Measurements from ENCODE around the gene PLXNB3. TPM values are rescaled to one million over a fixed set of nuclear protein-coding genes. Genes with fewer than 3 reads are reported as not detected.

PLXNB3 gene
- total RNA-seq, 1 experiment from 2014 or later, result 0.16 TPM

DNA sequence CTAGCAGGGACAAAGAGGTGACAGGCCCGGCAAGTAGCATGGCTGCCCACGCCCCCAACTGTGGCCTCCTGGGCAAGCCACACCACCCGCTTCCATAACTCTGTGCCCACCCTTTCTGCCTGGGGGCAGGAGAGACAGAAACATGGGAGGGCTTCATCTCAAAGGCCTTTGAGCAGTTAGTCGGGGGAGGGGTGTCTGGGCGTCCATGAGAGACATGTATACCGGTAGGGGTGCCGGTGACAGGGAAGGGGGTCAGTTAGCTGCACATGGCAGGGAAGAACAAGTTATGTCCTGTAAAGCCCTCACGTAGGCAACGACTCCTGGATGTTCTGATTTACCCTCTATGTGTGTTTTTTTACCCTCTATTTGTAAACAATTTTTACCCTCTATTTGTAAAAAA is 57.0 kb downstream of the PLXNB3 start:
- H3K4me1 Mint-ChIP-seq (ENCODE audit: low read depth, unreplicated experiment), result no peaks in the 10 kb centered on the region
- H3K4me3 Mint-ChIP-seq (ENCODE audit: unreplicated experiment), result no peak overlapping the region
- Histone ChIP-seq H3K4me3 (ENCODE audit: low read depth, low read length) (no peak overlapping the region), H3K27me3 (replicated peaks; ENCODE audit: control insufficient read depth, insufficient read depth, low read length) (no peaks in the 10 kb centered on the region), H3K4me1 (no peaks in the 10 kb centered on the region), H3K36me3 (ENCODE audit: control insufficient read depth, insufficient read depth, low read length) (no peaks in the 10 kb centered on the region), H3K9me3 (no peaks in the 10 kb centered on the region)
- no peaks in the 10 kb centered on the region for H3K27me3 Mint-ChIP-seq (ENCODE audit: insufficient read depth, unreplicated experiment)
- CTCF ChIA-PET, result no interaction called here
- H3K36me3 Mint-ChIP-seq (ENCODE audit: insufficient read depth, unreplicated experiment), result no peaks in the 10 kb centered on the region
- POLR2A ChIA-PET, result no interaction called here
- TF ChIP-seq, protein P1, sequence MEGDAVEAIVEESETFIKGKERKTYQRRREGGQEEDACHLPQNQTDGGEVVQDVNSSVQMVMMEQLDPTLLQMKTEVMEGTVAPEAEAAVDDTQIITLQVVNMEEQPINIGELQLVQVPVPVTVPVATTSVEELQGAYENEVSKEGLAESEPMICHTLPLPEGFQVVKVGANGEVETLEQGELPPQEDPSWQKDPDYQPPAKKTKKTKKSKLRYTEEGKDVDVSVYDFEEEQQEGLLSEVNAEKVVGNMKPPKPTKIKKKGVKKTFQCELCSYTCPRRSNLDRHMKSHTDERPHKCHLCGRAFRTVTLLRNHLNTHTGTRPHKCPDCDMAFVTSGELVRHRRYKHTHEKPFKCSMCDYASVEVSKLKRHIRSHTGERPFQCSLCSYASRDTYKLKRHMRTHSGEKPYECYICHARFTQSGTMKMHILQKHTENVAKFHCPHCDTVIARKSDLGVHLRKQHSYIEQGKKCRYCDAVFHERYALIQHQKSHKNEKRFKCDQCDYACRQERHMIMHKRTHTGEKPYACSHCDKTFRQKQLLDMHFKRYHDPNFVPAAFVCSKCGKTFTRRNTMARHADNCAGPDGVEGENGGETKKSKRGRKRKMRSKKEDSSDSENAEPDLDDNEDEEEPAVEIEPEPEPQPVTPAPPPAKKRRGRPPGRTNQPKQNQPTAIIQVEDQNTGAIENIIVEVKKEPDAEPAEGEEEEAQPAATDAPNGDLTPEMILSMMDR (IDR thresholded peaks at IDR 0.05; ENCODE audit: insufficient read depth in 1 of 2, low read depth in 1 of 2, low read length in 1 of 2, severe bottlenecking in 1 of 2, unreplicated experiment in 1 of 2), result no peak
- intact Hi-C loops (cut with micrococcal nuclease; ENCODE audit: unreplicated experiment), result no loop called here
- no peaks in the 10 kb centered on the region for H3K9me3 Mint-ChIP-seq (ENCODE audit: unreplicated experiment)
- BruUV-seq (replicated peaks), result no TSS peak
- no peak for DNase-seq
- H3K27ac Mint-ChIP-seq (ENCODE audit: unreplicated experiment), result no peak overlapping the region

- no TSS peak for BruUV-seq (replicated peaks)
- Mint-ChIP-seq H3K27ac (ENCODE audit: unreplicated experiment) (no peak overlapping the region), H3K27me3 (ENCODE audit: insufficient read depth, unreplicated experiment) (no peaks in the 10 kb centered on the region), H3K4me3 (ENCODE audit: unreplicated experiment) (no peak overlapping the region), H3K9me3 (ENCODE audit: unreplicated experiment) (no peaks in the 10 kb centered on the region), H3K4me1 (ENCODE audit: low read depth, unreplicated experiment) (no peaks in the 10 kb centered on the region), H3K36me3 (ENCODE audit: insufficient read depth, unreplicated experiment) (no peaks in the 10 kb centered on the region)
- POLR2A ChIA-PET, result no interaction called here
- Histone ChIP-seq H3K4me3 (ENCODE audit: low read depth, low read length) (no peak overlapping the region), H3K9me3 (no peaks in the 10 kb centered on the region), H3K27me3 (replicated peaks; ENCODE audit: control insufficient read depth, insufficient read depth, low read length) (no peaks in the 10 kb centered on the region), H3K36me3 (ENCODE audit: control insufficient read depth, insufficient read depth, low read length) (no peaks in the 10 kb centered on the region), H3K4me1 (no peaks in the 10 kb centered on the region)
- DNase-seq, result no peak
- intact Hi-C loops (cut with micrococcal nuclease; ENCODE audit: unreplicated experiment), result no loop called here
- CTCF ChIA-PET, result no interaction called here
- TF ChIP-seq, protein P1 (IDR thresholded peaks at IDR 0.05; ENCODE audit: insufficient read depth in 1 of 2, low read depth in 1 of 2, low read length in 1 of 2, severe bottlenecking in 1 of 2, unreplicated experiment in 1 of 2), result no peak
Measured at GRCh38 chrX:153824348-153824747, 60.3 kb downstream of the PLXNB3 start.

DNA sequence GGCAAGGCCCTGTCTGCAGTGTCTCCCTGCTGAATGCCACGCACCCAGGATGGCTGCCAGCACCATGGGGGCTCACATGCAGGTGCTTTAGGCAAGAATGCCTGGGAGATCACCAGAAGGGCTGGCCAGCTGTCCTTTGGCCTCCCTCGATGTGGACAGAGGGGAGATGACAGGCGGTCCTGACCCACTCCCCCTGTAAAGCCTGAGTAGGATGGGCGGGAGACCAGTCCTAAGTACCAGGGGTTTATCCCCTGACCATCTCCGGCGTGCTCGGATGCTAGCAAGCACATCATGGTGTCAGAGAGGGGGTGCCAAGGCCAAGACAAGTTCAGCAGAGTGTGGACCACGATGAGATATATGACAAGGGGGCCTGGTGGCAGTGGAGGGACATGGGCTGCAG is 61.0 kb downstream of the PLXNB3 start:
- Mint-ChIP-seq H3K36me3 (ENCODE audit: insufficient read depth, unreplicated experiment) (no peaks in the 10 kb centered on the region), H3K27ac (ENCODE audit: unreplicated experiment) (no peak overlapping the region), H3K4me3 (ENCODE audit: unreplicated experiment) (no peak overlapping the region), H3K27me3 (ENCODE audit: insufficient read depth, unreplicated experiment) (no peaks in the 10 kb centered on the region), H3K9me3 (ENCODE audit: unreplicated experiment) (no peaks in the 10 kb centered on the region), H3K4me1 (ENCODE audit: low read depth, unreplicated experiment) (no peaks in the 10 kb centered on the region)
- intact Hi-C loops (cut with micrococcal nuclease; ENCODE audit: unreplicated experiment), result no loop called here
- H3K27me3 ChIP-seq (replicated peaks; ENCODE audit: control insufficient read depth, insufficient read depth, low read length), result no peaks in the 10 kb centered on the region
- no peaks in the 10 kb centered on the region for H3K4me1 ChIP-seq
- ChIA-PET POLR2A (no interaction called here), CTCF (no interaction called here)
- H3K9me3 ChIP-seq, result no peaks in the 10 kb centered on the region
- BruUV-seq (replicated peaks), result no TSS peak
- no peak overlapping the region for H3K4me3 ChIP-seq (ENCODE audit: low read depth, low read length)
- no peak for DNase-seq
- TF ChIP-seq, protein P1 (IDR thresholded peaks at IDR 0.05; ENCODE audit: insufficient read depth in 1 of 2, low read depth in 1 of 2, low read length in 1 of 2, severe bottlenecking in 1 of 2, unreplicated experiment in 1 of 2), result no peak
- no peaks in the 10 kb centered on the region for H3K36me3 ChIP-seq (ENCODE audit: control insufficient read depth, insufficient read depth, low read length)

Other genes with a start within 250 kb of the PLXNB3 start
- gene ATP2B3, start 246.6 kb upstream of the PLXNB3 start, total RNA-seq (2022), result not detected in 2 replicates
- 23.8 and 26.3 TPM in 2 replicates for gene CCNQ, start 165.1 kb upstream of the PLXNB3 start, total RNA-seq (2022)
- 9.0 and 12.0 TPM in 2 replicates for gene DUSP9, start 117.0 kb upstream of the PLXNB3 start, total RNA-seq (2022)
- not detected in 2 replicates for gene PNCK, start 90.4 kb upstream of the PLXNB3 start, total RNA-seq (2022)
- 8.8 and 11.2 TPM in 2 replicates for gene SLC6A8, start 76.3 kb upstream of the PLXNB3 start, total RNA-seq (2022)
- gene BCAP31, start 39.9 kb upstream of the PLXNB3 start, total RNA-seq (2022), result 232 and 234 TPM in 2 replicates
- 4.3 and 4.5 TPM in 2 replicates for gene ABCD1, start 39.4 kb upstream of the PLXNB3 start, total RNA-seq (2022)
- gene SRPK3, start 16.8 kb downstream of the PLXNB3 start, total RNA-seq (2022), result not detected in 2 replicates
- gene IDH3G, start 30.1 kb downstream of the PLXNB3 start, total RNA-seq (2022), result 53.3 and 54.0 TPM in 2 replicates
- 353 and 373 TPM in 2 replicates for gene SSR4, start 30.4 kb downstream of the PLXNB3 start, total RNA-seq (2022)
- 1.3 and 1.8 TPM in 2 replicates for gene PDZD4, start 66.3 kb downstream of the PLXNB3 start, total RNA-seq (2022)
- 12.7 and 12.8 TPM in 2 replicates for gene L1CAM, start 121.9 kb downstream of the PLXNB3 start, total RNA-seq (2022)
- not detected in 2 replicates for gene AVPR2, start 140.4 kb downstream of the PLXNB3 start, total RNA-seq (2022)
- 13.0 and 15.7 TPM in 2 replicates for gene ARHGAP4, start 162.0 kb downstream of the PLXNB3 start, total RNA-seq (2022)
- gene NAA10, start 170.8 kb downstream of the PLXNB3 start, total RNA-seq (2022), result 91.3 and 93.8 TPM in 2 replicates
- 0.75 and 1.2 TPM in 2 replicates for gene RENBP, start 180.4 kb downstream of the PLXNB3 start, total RNA-seq (2022)
- 93.7 and 95.6 TPM in 2 replicates for gene HCFC1, start 207.6 kb downstream of the PLXNB3 start, total RNA-seq (2022)
- gene TMEM187, start 208.5 kb downstream of the PLXNB3 start, total RNA-seq (2022), result 4.9 and 6.6 TPM in 2 replicates